ENCODE measurements around the gene SEMA3C. TPM values are rescaled to one million over a fixed set of nuclear protein-coding genes. Genes with fewer than 3 reads are reported as not detected.

The SEMA3C gene
- total RNA-seq, 2 donors from 2014 or later = not detected

GRCh38 chr7:80873140-80873539 is 45.7 kb downstream of the SEMA3C start:
- Mint-ChIP-seq H3K36me3 (ENCODE audit: insufficient read depth in 2 of 2) (no peaks in the 10 kb centered on the region), H3K9me3 (peaks cover 2 to 3% of the 10 kb centered on the region in 2 donors), H3K27me3 (ENCODE audit: low read depth) (no peaks in the 10 kb centered on the region), H3K27ac (no peak overlapping the region), H3K4me1 (ENCODE audit: low read depth) (no peaks in the 10 kb centered on the region), H3K4me3 (no peak overlapping the region)
- no peak for DNase-seq
- no peak for ATAC-seq (replicated peaks in 1 of 2)

DNA sequence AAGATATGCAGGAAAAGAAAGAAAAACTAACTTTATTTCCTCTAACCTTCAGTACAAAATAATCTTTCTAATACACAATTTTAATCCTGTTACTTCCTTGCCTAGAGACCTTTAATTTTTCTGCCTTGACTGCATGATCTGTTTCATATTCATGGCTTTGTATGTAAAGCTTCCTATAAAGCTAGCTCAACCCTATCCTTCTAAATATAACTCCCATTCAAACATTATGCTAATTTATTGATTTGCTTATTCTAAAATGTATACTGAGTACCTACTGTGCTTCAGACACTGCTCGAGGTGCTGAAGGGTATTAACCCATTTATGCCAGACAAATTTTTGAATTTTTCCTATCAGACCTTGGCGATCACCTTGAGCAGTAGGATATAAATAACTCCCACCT is 47.6 kb downstream of the SEMA3C start:
- H3K9me3 Mint-ChIP-seq = peaks cover 2 to 3% of the 10 kb centered on the region in 2 donors
- H3K27me3 Mint-ChIP-seq (ENCODE audit: low read depth) = no peaks in the 10 kb centered on the region
- ATAC-seq (replicated peaks in 1 of 2) = no peak
- no peaks in the 10 kb centered on the region for H3K4me1 Mint-ChIP-seq (ENCODE audit: low read depth)
- H3K36me3 Mint-ChIP-seq (ENCODE audit: insufficient read depth in 2 of 2) = no peaks in the 10 kb centered on the region
- no peak overlapping the region for H3K27ac Mint-ChIP-seq
- DNase-seq = no peak
- no peak overlapping the region for H3K4me3 Mint-ChIP-seq

DNA sequence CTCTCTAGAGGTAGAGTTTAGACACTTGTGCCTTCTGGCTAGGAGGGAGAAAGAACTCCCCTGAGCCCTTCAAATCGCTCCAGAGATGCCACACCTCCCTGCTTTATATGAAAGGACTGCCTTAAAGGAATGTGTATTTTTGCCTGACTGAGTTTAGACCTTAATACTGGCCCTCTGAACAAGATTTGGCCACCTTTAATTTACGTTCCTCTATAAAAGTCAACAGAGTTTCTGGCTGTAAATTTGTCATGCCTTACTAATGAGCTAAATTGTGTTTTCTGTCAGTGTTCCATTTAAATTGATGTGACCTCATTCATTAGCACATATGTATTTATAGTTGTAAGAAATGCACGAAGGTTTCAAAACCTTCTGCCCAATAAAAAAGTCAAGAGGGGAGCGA is 48.0 kb downstream of the SEMA3C start:
- Mint-ChIP-seq H3K36me3 (ENCODE audit: insufficient read depth in 2 of 2) (no peaks in the 10 kb centered on the region), H3K4me1 (ENCODE audit: low read depth) (no peaks in the 10 kb centered on the region), H3K4me3 (no peak overlapping the region)

GRCh38 chr7:80869821-80870751 is 48.8 kb downstream of the SEMA3C start:
- Mint-ChIP-seq H3K4me1 (ENCODE audit: low read depth) (no peaks in the 10 kb centered on the region), H3K9me3 (peaks cover 2 to 3% of the 10 kb centered on the region in 2 donors), H3K4me3 (no peak overlapping the region), H3K27me3 (ENCODE audit: low read depth) (no peaks in the 10 kb centered on the region), H3K36me3 (ENCODE audit: insufficient read depth in 2 of 2) (no peaks in the 10 kb centered on the region), H3K27ac (no peak overlapping the region)
- ATAC-seq (replicated peaks in 1 of 2) (no peak), DNase-seq (no peak)

More for the DNA sequence above, 48.0 kb downstream of the SEMA3C start:
- no peak for ATAC-seq (replicated peaks in 1 of 2)
- no peaks in the 10 kb centered on the region for H3K27me3 Mint-ChIP-seq (ENCODE audit: low read depth)
- peaks cover 2 to 3% of the 10 kb centered on the region in 2 donors for H3K9me3 Mint-ChIP-seq
- no peak overlapping the region for H3K27ac Mint-ChIP-seq
- no peak for DNase-seq

DNA sequence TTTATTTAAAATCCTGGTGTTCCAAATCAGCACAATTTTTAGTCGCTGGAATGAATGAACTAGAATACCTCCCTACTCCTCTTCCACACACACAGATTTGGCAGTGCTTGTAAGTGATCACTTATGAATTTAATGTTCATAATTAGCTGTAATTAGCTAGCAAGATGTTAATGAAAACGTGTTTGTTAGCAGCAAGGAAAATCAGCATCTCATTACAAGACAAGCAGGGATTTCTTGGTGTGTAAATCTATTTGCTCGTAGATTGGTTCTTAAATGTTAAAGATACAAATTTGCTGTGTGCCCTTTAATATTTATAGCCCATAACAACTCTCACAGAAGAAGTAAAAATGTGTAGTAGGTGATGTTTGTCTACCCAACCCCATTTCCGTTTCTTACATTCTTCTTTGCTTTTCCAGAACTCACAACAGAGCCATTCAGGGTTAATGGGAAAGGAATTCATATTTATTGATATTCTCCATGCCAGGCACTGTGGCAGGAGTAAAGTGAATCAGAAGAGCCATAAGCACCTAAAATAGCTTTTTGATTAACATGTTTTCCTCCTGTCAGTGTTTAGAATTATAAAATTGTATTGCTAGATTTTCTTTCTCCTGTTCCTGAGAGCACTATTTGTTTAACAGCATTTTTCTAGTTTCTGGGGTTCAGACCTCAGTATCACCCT is 49.6 kb downstream of the SEMA3C start:
- H3K36me3 Mint-ChIP-seq (ENCODE audit: insufficient read depth in 2 of 2) = no peaks in the 10 kb centered on the region
- H3K4me1 Mint-ChIP-seq (ENCODE audit: low read depth) = no peaks in the 10 kb centered on the region
- H3K9me3 Mint-ChIP-seq = peaks cover 2 to 3% of the 10 kb centered on the region in 2 donors
- no peak for ATAC-seq (replicated peaks in 1 of 2)
- H3K4me3 Mint-ChIP-seq = no peak overlapping the region
- DNase-seq = no peak
- H3K27ac Mint-ChIP-seq = no peak overlapping the region
- H3K27me3 Mint-ChIP-seq (ENCODE audit: low read depth) = no peaks in the 10 kb centered on the region

DNA sequence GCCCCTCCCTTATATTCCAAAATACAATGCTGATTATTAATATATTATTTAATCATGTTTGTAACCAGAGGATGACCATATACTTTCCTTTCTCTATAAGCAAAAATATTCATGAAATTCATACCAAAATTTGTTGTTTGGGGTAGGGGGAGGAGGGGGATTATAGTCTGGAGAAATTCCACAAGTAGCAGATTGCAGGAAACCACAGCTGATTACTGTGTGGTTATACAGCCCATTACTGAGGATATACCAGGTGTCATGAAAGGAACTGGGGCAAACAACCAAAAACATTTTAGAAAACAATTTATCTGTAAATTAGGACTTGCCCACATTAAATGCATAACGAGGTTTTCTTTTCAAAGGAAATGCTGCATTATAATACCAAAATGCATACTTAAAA is 50.3 kb downstream of the SEMA3C start:
- no peaks in the 10 kb centered on the region for H3K36me3 Mint-ChIP-seq (ENCODE audit: insufficient read depth in 2 of 2)
- H3K4me3 Mint-ChIP-seq = no peak overlapping the region
- ATAC-seq (replicated peaks in 1 of 2) = no peak
- peaks cover 4 to 6% of the 10 kb centered on the region in 2 donors for H3K9me3 Mint-ChIP-seq
- no peak for DNase-seq
- H3K27ac Mint-ChIP-seq = no peak overlapping the region
- no peaks in the 10 kb centered on the region for H3K4me1 Mint-ChIP-seq (ENCODE audit: low read depth)
- no peaks in the 10 kb centered on the region for H3K27me3 Mint-ChIP-seq (ENCODE audit: low read depth)

- DNase-seq = no peak
- no peak for ATAC-seq (replicated peaks in 1 of 2)
- no peak overlapping the region for H3K4me3 Mint-ChIP-seq
Observed at GRCh38 chr7:80860554-80860953, 58.3 kb downstream of the SEMA3C start.

GRCh38 chr7:80859272-80859970 is 59.4 kb downstream of the SEMA3C start:
- Mint-ChIP-seq H3K36me3 (ENCODE audit: insufficient read depth in 2 of 2) (no peaks in the 10 kb centered on the region), H3K27ac (no peak overlapping the region), H3K4me3 (no peak overlapping the region), H3K27me3 (ENCODE audit: low read depth) (no peaks in the 10 kb centered on the region), H3K9me3 (peaks cover 2 to 6% of the 10 kb centered on the region in 2 donors), H3K4me1 (ENCODE audit: low read depth) (no peaks in the 10 kb centered on the region)
- ATAC-seq (replicated peaks in 1 of 2) (no peak), DNase-seq (no peak)

More at GRCh38 chr7:80860554-80860953, 58.3 kb downstream of the SEMA3C start:
- H3K27me3 Mint-ChIP-seq (ENCODE audit: low read depth) = no peaks in the 10 kb centered on the region
- peaks cover 2 to 6% of the 10 kb centered on the region in 2 donors for H3K9me3 Mint-ChIP-seq
- H3K27ac Mint-ChIP-seq = no peak overlapping the region
- no peaks in the 10 kb centered on the region for H3K4me1 Mint-ChIP-seq (ENCODE audit: low read depth)
- no peaks in the 10 kb centered on the region for H3K36me3 Mint-ChIP-seq (ENCODE audit: insufficient read depth in 2 of 2)

- no peaks in the 10 kb centered on the region for H3K4me1 Mint-ChIP-seq (ENCODE audit: low read depth)
- ATAC-seq (replicated peaks in 1 of 2) (no peak), DNase-seq (no peak)
- no peaks in the 10 kb centered on the region for H3K36me3 Mint-ChIP-seq (ENCODE audit: insufficient read depth in 2 of 2)
- no peak overlapping the region for H3K27ac Mint-ChIP-seq
- no peaks in the 10 kb centered on the region for H3K27me3 Mint-ChIP-seq (ENCODE audit: low read depth)
- H3K9me3 Mint-ChIP-seq = peaks cover 0 to 3% of the 10 kb centered on the region in 2 donors
- no peak overlapping the region for H3K4me3 Mint-ChIP-seq
Observed at GRCh38 chr7:80858141-80858903, 60.5 kb downstream of the SEMA3C start.

GRCh38 chr7:80856769-80857168 is 62.1 kb downstream of the SEMA3C start:
- Mint-ChIP-seq H3K27ac (no peak overlapping the region), H3K9me3 (no peaks in the 10 kb centered on the region), H3K4me1 (ENCODE audit: low read depth) (no peaks in the 10 kb centered on the region), H3K27me3 (ENCODE audit: low read depth) (no peaks in the 10 kb centered on the region), H3K36me3 (ENCODE audit: insufficient read depth in 2 of 2) (no peaks in the 10 kb centered on the region), H3K4me3 (no peak overlapping the region)
- DNase-seq (no peak), ATAC-seq (replicated peaks in 1 of 2) (no peak)

GRCh38 chr7:80851896-80852476 is 66.9 kb downstream of the SEMA3C start:
- H3K4me1 Mint-ChIP-seq (ENCODE audit: low read depth) = no peaks in the 10 kb centered on the region
- peaks cover 0 to 2% of the 10 kb centered on the region in 2 donors for H3K9me3 Mint-ChIP-seq
- ATAC-seq (replicated peaks in 1 of 2) = no peak
- no peak for DNase-seq
- H3K27ac Mint-ChIP-seq = no peak overlapping the region
- H3K4me3 Mint-ChIP-seq = no peak overlapping the region
- no peaks in the 10 kb centered on the region for H3K27me3 Mint-ChIP-seq (ENCODE audit: low read depth)
- H3K36me3 Mint-ChIP-seq (ENCODE audit: insufficient read depth in 2 of 2) = no peaks in the 10 kb centered on the region

GRCh38 chr7:80848841-80849240 is 70.0 kb downstream of the SEMA3C start:
- H3K9me3 Mint-ChIP-seq = peaks cover 0 to 3% of the 10 kb centered on the region in 2 donors
- no peaks in the 10 kb centered on the region for H3K4me1 Mint-ChIP-seq (ENCODE audit: low read depth)
- no peak for DNase-seq

More at GRCh38 chr7:80848841-80849240, 70.0 kb downstream of the SEMA3C start:
- ATAC-seq (replicated peaks in 1 of 2) = no peak
- Mint-ChIP-seq H3K27ac (no peak overlapping the region), H3K4me3 (no peak overlapping the region), H3K36me3 (ENCODE audit: insufficient read depth in 2 of 2) (no peaks in the 10 kb centered on the region), H3K27me3 (ENCODE audit: low read depth) (no peaks in the 10 kb centered on the region)

Measured in activated T-cell treated with anti-CD3 and anti-CD28 coated beads, Interleukin-2, amount 50 U/mL, for 72 hours (primary cell).